TTC549 (cell line): ENCODE data around the gene EBPL.
"Not testable (repeated sequence)": the region's sequence is repeated elsewhere in the genome, so short reads cannot be mapped to it uniquely, and the experiment has no call there.

Experiments used
- FAIRE-seq: peaks from 2 replicates; lab custom pipeline; 2012; peaks lifted over from hg19 to GRCh38; lab: Jason Lieb, UNC

The EBPL gene

DNA sequence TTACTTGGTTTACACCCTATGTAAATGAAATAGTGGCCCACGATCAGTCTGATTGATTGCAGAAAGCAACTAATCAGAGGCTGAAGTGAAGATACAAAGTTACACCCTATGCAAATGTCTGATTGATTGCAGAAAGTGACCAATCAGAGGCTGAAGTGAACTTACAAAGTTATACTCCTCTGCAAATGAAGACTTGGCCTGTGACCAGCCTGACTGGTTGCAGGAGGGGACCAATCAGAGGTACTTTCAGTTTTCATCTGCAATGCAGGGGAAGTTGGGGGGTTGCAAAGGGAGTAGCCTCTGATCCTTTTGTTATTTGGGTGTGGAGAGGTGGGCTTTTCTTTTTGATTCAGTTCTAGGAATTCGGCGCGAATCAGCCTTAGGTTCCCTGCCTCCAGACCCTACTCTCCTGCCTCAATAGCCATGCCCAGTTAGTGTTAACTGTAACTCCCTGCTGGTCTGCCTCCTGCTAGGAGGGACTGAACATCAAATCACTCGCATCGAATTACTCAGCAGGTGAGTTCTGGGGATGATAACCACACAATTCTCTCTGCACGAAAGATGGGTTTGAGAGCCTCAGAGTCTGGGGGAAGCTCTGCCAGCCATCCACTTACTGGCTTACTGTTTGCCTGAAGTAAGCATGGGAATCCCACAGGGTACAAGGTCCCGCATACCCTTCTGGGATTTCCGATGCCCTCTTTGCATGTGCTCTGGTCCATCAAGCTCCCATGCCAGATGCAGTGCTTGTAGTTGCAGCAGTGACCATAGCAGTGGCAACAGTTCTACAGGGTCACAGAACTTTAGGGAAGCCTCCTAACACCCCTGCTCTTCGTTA, 55.5 kb downstream of the EBPL start:
- no peak for FAIRE-seq

GRCh38 chr13:49633710-49634109, 57.6 kb downstream of the EBPL start:
- no peak for FAIRE-seq

- no peak for FAIRE-seq
Measured at GRCh38 chr13:49632156-49632555, 59.1 kb downstream of the EBPL start.

DNA sequence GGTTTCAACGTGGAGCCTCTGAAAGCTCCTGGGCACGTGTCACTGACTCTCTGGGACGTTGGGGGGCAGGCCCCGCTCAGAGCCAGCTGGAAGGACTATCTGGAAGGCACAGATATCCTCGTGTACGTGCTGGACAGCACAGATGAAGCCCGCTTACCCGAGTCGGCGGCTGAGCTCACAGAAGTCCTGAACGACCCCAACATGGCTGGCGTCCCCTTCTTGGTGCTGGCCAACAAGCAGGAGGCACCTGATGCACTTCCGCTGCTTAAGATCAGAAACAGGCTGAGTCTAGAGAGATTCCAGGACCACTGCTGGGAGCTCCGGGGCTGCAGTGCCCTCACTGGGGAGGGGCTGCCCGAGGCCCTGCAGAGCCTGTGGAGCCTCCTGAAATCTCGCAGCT, 60.7 kb downstream of the EBPL start:
- FAIRE-seq, result no peak

- no peak for FAIRE-seq
Measured at GRCh38 chr13:49629947-49630346, 61.3 kb downstream of the EBPL start.

GRCh38 chr13:49629196-49629938, 61.9 kb downstream of the EBPL start:
- no peak for FAIRE-seq

DNA sequence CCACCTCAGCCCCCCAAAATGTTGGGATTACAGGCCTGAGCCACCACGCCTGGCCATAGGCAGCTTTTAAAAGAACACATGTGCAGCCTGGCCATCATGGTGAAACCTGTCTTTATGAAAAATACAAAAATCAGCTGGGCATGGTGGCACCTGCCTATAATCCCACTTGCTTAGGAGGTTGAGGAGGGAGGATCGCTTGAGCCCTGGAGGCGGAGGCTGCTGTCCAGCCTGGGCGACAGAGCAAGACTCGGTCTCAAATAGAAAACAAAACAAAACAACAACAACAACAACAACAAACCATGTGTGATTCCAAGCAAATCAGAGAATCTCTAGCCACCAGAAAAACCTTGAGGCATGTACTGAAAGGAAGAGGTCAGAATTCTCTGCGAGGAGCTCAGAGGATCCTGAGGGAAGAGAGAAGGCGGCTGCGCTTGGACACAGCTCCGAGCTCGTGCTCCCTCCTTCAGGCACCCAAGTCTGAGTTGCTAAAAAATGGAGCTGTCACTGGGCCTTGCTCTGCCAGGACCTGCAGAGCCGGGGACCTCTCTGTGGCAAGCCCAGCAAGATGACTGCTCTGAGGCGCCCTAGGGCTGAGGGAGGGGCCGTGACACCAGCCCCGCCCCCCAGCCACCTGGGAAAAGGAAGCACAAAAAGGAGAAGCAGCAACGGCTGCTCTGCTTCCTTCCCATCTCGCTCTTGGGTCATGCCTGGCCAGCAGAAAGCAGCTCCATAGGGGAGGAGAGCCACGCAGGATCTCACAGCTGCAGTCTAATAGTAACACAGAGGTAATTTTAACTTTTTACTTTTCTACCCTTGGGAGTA, 63.2 kb downstream of the EBPL start, which contains the start of gene ARL11:
Gene ARL11, plus strand, starts transcription at position 677 of the 822 bp plus-strand sequence. CDS start 1,941 bp downstream, outside the sequence.
- no peak for FAIRE-seq

- no peak for FAIRE-seq
Measured at GRCh38 chr13:49625392-49626079, 65.8 kb downstream of the EBPL start.

- FAIRE-seq, result no peak
Measured at GRCh38 chr13:49624229-49624628, 67.1 kb downstream of the EBPL start.

GRCh38 chr13:49622174-49622946, 68.9 kb downstream of the EBPL start:
- no peak for FAIRE-seq

GRCh38 chr13:49620170-49620621, 71.1 kb downstream of the EBPL start:
- FAIRE-seq, result no peak

DNA sequence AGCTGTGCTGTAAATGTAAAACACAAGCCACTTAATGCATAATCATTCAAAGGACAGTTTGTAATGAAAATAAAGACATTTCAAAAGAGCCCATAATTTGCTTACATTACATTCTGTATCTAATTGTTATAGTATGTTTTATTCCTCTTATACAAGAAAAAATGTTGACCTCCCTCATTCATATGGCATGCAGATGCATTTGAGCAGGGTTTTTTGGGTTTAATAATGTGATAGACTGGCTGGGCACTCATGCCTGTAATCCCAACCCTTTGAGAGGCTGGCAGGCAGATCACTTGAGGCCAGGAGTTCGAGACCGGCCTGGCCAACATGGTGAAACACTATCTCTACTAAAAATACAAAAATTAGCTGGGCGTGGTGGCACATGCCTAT, 74.6 kb downstream of the EBPL start:
- FAIRE-seq, result no peak

- FAIRE-seq, result no peak
Measured at GRCh38 chr13:49615836-49616675, 75.2 kb downstream of the EBPL start.

- FAIRE-seq, result not testable (repeated sequence)
Measured at GRCh38 chr13:49612042-49612441, 79.2 kb downstream of the EBPL start.
